Testis (tissue), 3 donors: ENCODE results near the gene HRAS. TPM values are rescaled to one million over a fixed set of nuclear protein-coding genes. Genes with fewer than 3 reads are reported as not detected.

Experiments
- DNase-seq: peaks from one replicate; pipeline ENCODE4 v3.0.0-alpha.2; 2019
- H3K27ac ChIP-seq, 2 donors: fragments of 200-600 bp; sonication (generic); one replicate each; pipeline ENCODE4 v1.5.1; 2019
- H3K27me3 ChIP-seq: fragments of 200-600 bp; sonication (generic); one replicate; pipeline ENCODE4 v1.5.1; 2019
- H3K36me3 ChIP-seq: fragments of 200-600 bp; sonication (generic); one replicate; pipeline ENCODE4 v1.5.1; 2017; ENCODE audit warnings: low read depth; ENCODE audit errors: missing control alignments
- H3K4me1 ChIP-seq: fragments of 200-600 bp; sonication (generic); one replicate; pipeline ENCODE4 v1.5.1; 2019
- H3K4me3 ChIP-seq, 2 donors: fragments of 200-600 bp; sonication (generic); one replicate each; pipeline ENCODE4 v1.5.1; 2017 to 2019
- H3K9me3 ChIP-seq: fragments of 200-600 bp; sonication (generic); one replicate; pipeline ENCODE4 v1.5.1; 2017
- POLR2A ChIP-seq: fragments of 450-650 bp; IDR thresholded peaks from one replicate; pipeline ENCODE4 v1.6.1; 2017; ENCODE audit warnings: antibody characterized with exemption, mild to moderate bottlenecking, moderate library complexity
- WGBS, 2 donors: methylation state at CpG; one replicate each; pipeline ENCODE4 v1.1.5; 2018; 5-methylcytosine and 5-hydroxymethylcytosine counted together
- intact Hi-C: fragments of 100-400 bp; cut with DNase I; formaldehyde crosslinking; loops from one replicate; pipeline ENCODE4 v1.15.1; 2023; ENCODE audit warnings: low total_unique reads
- polyA plus RNA-seq: library from polyadenylated mRNA; stranded (reverse); fragments of 350-450 nt; fragmentation: Illumina TruSeq; extraction: RNeasy Lipid Tissue Mini Kit (QIAGEN cat#74804); gene quantifications from one replicate; pipeline ENCODE4 v1.2.3, GENCODE V29; 2014; ENCODE audit warnings: low read depth, low replicate concordance; ENCODE audit not compliant: insufficient read depth
- total RNA-seq, 2 donors: library from RNA; depleted of rRNA; stranded (reverse); fragments of >200 nt; gene quantifications; one replicate each; pipeline ENCODE4 v1.2.3, GENCODE V29; 2016
- TF ChIP-seq, protein P1 (sequence below), 3 experiments: fragments of 450-650 bp in 2 of 3; fragments of 200-600 bp in 1 of 3; sonication (generic) in 1 of 3; IDR thresholded peaks; one replicate each; pipeline ENCODE4 v1.5.1; 2016 to 2019; ENCODE audit warnings: antibody characterized with exemption in 3 of 3, mild to moderate bottlenecking in 2 of 3, moderate library complexity in 1 of 3

Gene HRAS
- total and polyA plus RNA-seq, 3 donors from 2014 or later = 31.4 to 49.7 (median 35.1) TPM

DNA sequence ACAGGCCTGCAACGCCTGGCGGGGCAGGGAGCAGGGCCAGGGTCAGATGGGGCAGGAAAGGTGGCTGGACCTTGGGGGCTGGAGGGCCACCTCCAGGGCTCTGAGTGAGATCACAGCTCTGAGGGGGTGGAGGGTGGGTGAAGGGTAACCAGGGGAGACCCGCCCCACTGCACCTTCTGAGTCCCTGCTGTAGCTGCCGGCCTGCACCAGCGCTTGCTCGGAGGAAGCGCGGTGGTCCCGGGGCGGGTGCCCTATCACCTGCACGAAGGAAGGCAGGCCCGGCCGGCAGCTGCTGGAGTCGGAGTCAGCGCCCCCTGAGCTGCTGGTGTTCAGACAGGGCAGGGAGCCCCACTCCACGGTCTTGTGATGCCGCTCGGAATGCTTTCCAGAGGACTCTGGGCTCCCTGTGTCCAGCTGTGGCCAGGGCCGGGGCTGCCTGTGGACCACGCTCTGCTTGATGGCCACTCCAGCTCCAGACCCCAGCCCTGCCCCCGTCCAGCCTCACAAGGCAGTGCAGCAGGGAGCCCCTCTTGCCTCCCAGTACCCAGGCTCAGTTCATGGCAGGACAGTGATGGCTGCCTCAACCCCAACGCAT, 21.4 kb upstream of the HRAS start:
- peak overlapping the region in 1 of 2 donors; percentile 2 for H3K4me3 ChIP-seq
- WGBS, 2 donors = 71 to 75% methylated on average over 13 to 22 of the region's 22 CpGs
- H3K36me3 ChIP-seq = no peaks in the 10 kb centered on the region
- no peaks in the 10 kb centered on the region for H3K9me3 ChIP-seq
- intact Hi-C loops = loop anchor here (10.0 kb wide), 1 partner anchor 168 kb away; no protein-coding TSS in a partner anchor
- no peak overlapping the region for H3K27ac ChIP-seq
- H3K4me1 ChIP-seq = peaks cover 12% of the 10 kb centered on the region
- DNase-seq = no peak
- no peaks in the 10 kb centered on the region for H3K27me3 ChIP-seq
- TF ChIP-seq POLR2A = no peak

DNA sequence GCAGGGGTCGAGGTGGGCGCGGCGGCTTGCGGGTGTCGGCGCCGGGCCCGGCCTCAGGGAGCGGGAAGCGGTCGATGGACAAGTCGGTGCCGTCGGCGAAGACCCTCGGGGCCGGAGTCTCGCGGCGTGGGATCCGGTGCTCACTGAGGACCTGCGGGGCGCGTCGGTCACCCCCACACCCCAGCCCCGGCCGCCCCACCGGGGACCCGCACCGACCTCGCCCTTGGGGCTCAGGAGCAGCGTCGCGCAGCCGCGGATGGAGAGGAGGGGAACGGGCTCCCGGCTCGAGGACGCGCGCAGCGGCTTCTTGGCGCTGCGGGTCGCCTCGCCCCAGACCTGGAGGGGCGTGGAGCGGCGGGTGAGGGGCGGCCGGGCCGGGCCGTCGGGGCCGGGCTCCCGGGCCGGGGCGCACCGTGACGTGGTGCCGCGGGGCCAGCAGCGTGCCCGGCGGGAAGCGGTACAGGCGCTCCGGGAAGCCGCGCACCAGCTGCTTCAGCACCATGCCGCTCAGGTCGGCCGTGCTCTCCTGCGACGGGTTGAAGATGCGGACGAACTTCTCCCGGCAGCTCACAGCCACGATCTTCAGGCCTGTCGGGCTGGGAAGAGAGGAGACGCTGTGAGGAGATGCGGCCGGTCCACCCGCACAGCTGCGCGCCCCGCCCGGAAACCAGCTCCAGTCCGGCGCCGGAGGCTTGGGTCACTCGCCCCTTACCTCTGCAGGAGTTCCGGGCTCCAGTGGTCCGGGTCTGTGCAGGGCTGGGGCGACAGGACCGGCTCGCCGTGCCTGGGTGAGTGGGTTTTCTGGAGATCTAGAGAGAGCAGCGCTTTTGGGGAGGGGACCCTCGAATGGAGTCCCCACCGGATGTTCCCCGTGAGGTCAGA, 20.6 kb upstream of the HRAS start:
- TF ChIP-seq, protein P1, sequence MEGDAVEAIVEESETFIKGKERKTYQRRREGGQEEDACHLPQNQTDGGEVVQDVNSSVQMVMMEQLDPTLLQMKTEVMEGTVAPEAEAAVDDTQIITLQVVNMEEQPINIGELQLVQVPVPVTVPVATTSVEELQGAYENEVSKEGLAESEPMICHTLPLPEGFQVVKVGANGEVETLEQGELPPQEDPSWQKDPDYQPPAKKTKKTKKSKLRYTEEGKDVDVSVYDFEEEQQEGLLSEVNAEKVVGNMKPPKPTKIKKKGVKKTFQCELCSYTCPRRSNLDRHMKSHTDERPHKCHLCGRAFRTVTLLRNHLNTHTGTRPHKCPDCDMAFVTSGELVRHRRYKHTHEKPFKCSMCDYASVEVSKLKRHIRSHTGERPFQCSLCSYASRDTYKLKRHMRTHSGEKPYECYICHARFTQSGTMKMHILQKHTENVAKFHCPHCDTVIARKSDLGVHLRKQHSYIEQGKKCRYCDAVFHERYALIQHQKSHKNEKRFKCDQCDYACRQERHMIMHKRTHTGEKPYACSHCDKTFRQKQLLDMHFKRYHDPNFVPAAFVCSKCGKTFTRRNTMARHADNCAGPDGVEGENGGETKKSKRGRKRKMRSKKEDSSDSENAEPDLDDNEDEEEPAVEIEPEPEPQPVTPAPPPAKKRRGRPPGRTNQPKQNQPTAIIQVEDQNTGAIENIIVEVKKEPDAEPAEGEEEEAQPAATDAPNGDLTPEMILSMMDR (IDR thresholded peaks at IDR 0.05) = no peak
- TF ChIP-seq POLR2A = no peak
- H3K4me1 ChIP-seq = peaks cover 12% of the 10 kb centered on the region
- WGBS, 2 donors = 10 to 22% methylated on average over 10 to 76 of the region's 104 CpGs
- no peak overlapping the region for H3K27ac ChIP-seq
- H3K4me3 ChIP-seq = peak overlapping the region; percentile 2 to 32
- intact Hi-C loops = loop anchor here (10.0 kb wide), 1 partner anchor 169 kb away; no protein-coding TSS in a partner anchor
- no peaks in the 10 kb centered on the region for H3K27me3 ChIP-seq
- H3K36me3 ChIP-seq = no peaks in the 10 kb centered on the region
- no peaks in the 10 kb centered on the region for H3K9me3 ChIP-seq
- no peak for DNase-seq

GRCh38 chr11:555227-555779, 19.9 kb upstream of the HRAS start:
- Histone ChIP-seq H3K4me3 (peak overlapping the region; percentile 2 to 32), H3K36me3 (no peaks in the 10 kb centered on the region), H3K4me1 (peaks cover 12% of the 10 kb centered on the region), H3K27ac (no peak overlapping the region), H3K27me3 (no peaks in the 10 kb centered on the region), H3K9me3 (no peaks in the 10 kb centered on the region)
- intact Hi-C loops = loop anchor here (10.0 kb wide), 1 partner anchor 169 kb away; no protein-coding TSS in a partner anchor
- TF ChIP-seq POLR2A = no peak
- TF ChIP-seq, protein P1 (IDR thresholded peaks at IDR 0.05) = no peak
- DNase-seq = no peak
- 1 to 3% methylated on average over 31 to 36 of the region's 57 CpGs for WGBS, 2 donors

DNA sequence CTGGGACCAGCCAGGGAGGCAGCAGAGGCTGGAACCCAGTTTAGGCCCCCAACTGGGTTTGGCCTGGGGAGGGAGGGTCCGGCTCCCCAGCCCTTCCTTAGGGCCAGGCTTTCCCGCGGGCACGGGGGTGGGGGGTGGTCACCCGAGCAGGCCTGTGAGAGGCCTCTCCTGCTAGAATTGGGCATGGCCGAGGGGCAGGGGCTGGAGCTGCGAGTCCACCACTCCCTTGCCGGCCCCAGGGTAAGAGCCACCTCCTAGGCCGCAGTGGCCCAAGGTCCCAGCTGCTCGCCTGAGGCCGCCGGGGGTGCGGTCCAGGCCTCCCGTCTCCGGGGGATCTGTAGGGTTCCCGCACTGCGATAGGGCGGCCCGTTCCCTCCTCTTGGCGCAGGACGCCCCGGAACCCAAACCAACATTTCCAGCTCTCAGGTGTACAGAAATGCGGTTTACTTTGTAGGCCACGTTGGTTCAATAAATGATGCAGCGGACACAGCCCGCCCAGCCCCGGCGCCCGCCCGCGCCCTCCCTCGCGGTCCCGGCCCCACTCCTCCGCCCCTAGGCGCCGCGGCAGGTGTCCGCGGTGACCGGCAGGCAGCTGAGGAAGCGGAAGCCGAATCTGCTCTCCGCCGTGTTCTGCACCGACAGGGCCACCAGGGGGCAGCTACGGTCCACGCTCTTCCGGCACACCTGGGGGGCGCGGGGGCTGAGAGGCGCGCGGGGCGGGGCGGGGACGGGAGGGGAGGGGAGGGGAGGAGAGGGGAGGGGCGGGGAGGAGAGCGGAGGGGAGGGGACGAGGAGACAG, 19.3 kb upstream of the HRAS start:
- Histone ChIP-seq H3K36me3 (no peaks in the 10 kb centered on the region), H3K4me1 (peaks cover 12% of the 10 kb centered on the region), H3K27me3 (no peaks in the 10 kb centered on the region), H3K4me3 (peak overlapping the region; percentile 32 to 46), H3K9me3 (no peaks in the 10 kb centered on the region), H3K27ac (no peak overlapping the region)
- WGBS, 2 donors = 0 to 9% methylated on average over 16 to 52 of the region's 60 CpGs
- intact Hi-C loops = loop anchor here (10.0 kb wide), 1 partner anchor 170 kb away; no protein-coding TSS in a partner anchor
- peak; percentile 76 for DNase-seq
- no peak for TF ChIP-seq POLR2A
- TF ChIP-seq, protein P1 (IDR thresholded peaks at IDR 0.05) = peak; percentile 29 to 59 (median 59)
